Measurements from ENCODE around the gene CKAP5. TPM values are rescaled to one million over a fixed set of nuclear protein-coding genes. Genes with fewer than 3 reads are reported as not detected.

CKAP5 gene
- total and polyA plus RNA-seq, 4 experiments from 2014 or later = 3.6 to 51.4 (median 35.8) TPM

- Histone ChIP-seq H3K36me3 (ENCODE audit: insufficient read depth, low read length) (peaks cover 9% of the 10 kb centered on the region), H3K4me3 (ENCODE audit: low read length in 2 of 2) (no peak overlapping the region), H3K27ac (ENCODE audit: low read depth, low read length) (no peak overlapping the region), H3K9me3 (ENCODE audit: control insufficient read depth in 1 of 2, low read length in 2 of 2) (no peaks in the 10 kb centered on the region), H3K4me1 (ENCODE audit: insufficient read depth, low read length) (no peaks in the 10 kb centered on the region), H3K27me3 (ENCODE audit: insufficient read depth, low read length) (no peaks in the 10 kb centered on the region)
- peaks cover 0 to 1% of the 10 kb centered on the region in 2 donors for H3K27me3 Mint-ChIP-seq
- H3K4me3 Mint-ChIP-seq = no peak overlapping the region
- H3K36me3 Mint-ChIP-seq = peaks cover 22 to 27% of the 10 kb centered on the region in 2 donors
- H3K9me3 Mint-ChIP-seq = no peaks in the 10 kb centered on the region
- H3K4me1 Mint-ChIP-seq = no peaks in the 10 kb centered on the region
- ChIA-PET POLR2A (ENCODE audit: partially characterized antibody) (no interaction called here), CTCF (ENCODE audit: partially characterized antibody) (no interaction called here)
- H3K27ac Mint-ChIP-seq = peak overlapping the region in 2 of 7 donors; percentile 5 to 12
- intact Hi-C loops (cut with micrococcal nuclease) = no loop called here
- DNase-seq = no peak
Measured at GRCh38 chr11:46738887-46739286, 107.2 kb downstream of the CKAP5 start.

DNA sequence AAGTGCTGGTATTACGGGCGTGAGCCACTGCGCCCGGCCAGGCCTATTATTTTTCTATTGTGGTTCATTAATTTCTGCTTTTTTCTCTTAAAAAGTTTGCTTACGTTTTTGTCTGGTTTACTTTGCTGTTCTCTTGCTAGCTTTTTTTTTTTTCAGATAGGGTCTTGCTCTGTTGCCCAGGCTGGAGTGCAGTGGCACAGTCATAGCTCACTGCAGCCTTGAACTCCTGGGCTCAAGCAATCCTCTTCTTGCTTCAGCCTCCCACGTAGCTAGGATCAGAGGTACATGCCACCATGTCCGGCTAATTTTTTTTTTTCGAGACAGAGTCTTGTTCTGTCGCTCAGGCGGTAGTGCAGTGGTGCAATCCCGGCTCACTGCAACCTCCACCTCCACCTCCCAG is 108.4 kb downstream of the CKAP5 start:
- Histone ChIP-seq H3K27me3 (ENCODE audit: insufficient read depth, low read length) (no peaks in the 10 kb centered on the region), H3K36me3 (ENCODE audit: insufficient read depth, low read length) (no peaks in the 10 kb centered on the region), H3K4me1 (ENCODE audit: insufficient read depth, low read length) (no peaks in the 10 kb centered on the region), H3K27ac (ENCODE audit: low read depth, low read length) (no peak overlapping the region), H3K4me3 (ENCODE audit: low read length in 2 of 2) (no peak overlapping the region), H3K9me3 (ENCODE audit: control insufficient read depth in 1 of 2, low read length in 2 of 2) (no peaks in the 10 kb centered on the region)
- POLR2A ChIA-PET (ENCODE audit: partially characterized antibody) = no interaction called here
- Mint-ChIP-seq H3K27me3 (peaks cover 0 to 1% of the 10 kb centered on the region in 2 donors), H3K27ac (no peak overlapping the region), H3K36me3 (peaks cover 12 to 15% of the 10 kb centered on the region in 2 donors), H3K4me3 (no peak overlapping the region), H3K4me1 (no peaks in the 10 kb centered on the region), H3K9me3 (no peaks in the 10 kb centered on the region)
- intact Hi-C loops (cut with micrococcal nuclease) = no loop called here
- CTCF ChIA-PET (ENCODE audit: partially characterized antibody) = no interaction called here
- DNase-seq = no peak

DNA sequence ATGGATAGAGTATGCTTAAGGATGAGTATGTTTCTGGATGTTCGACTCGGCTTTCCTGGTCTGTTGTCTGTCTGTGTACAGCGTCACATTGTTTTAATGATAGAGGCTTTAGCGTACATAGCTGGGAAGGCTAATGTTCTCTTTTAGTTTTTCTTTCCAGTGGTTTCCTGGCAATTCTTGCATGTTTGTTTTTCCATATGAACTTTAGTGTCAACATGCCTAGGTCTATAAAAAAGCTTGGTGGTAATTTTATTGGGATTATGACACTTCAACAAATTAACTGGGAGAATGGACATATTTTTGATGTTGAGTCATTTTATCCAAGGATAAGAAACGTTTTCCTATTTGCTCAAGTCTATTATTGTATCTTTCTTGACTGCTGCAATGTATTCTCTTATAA is 109.5 kb downstream of the CKAP5 start:
- Histone ChIP-seq H3K27ac (ENCODE audit: low read depth, low read length) (no peak overlapping the region), H3K9me3 (ENCODE audit: control insufficient read depth in 1 of 2, low read length in 2 of 2) (no peaks in the 10 kb centered on the region), H3K27me3 (ENCODE audit: insufficient read depth, low read length) (no peaks in the 10 kb centered on the region), H3K36me3 (ENCODE audit: insufficient read depth, low read length) (no peaks in the 10 kb centered on the region), H3K4me1 (ENCODE audit: insufficient read depth, low read length) (no peaks in the 10 kb centered on the region), H3K4me3 (ENCODE audit: low read length in 2 of 2) (no peak overlapping the region)
- DNase-seq = no peak
- H3K4me1 Mint-ChIP-seq = no peaks in the 10 kb centered on the region
- peaks cover 1 to 4% of the 10 kb centered on the region in 2 donors for H3K36me3 Mint-ChIP-seq
- no peak overlapping the region for H3K27ac Mint-ChIP-seq
- ChIA-PET CTCF (ENCODE audit: partially characterized antibody) (no interaction called here), POLR2A (ENCODE audit: partially characterized antibody) (no interaction called here)
- H3K27me3 Mint-ChIP-seq = peaks cover 0 to 1% of the 10 kb centered on the region in 2 donors
- H3K4me3 Mint-ChIP-seq = no peak overlapping the region
- intact Hi-C loops (cut with micrococcal nuclease) = no loop called here
- H3K9me3 Mint-ChIP-seq = no peaks in the 10 kb centered on the region

GRCh38 chr11:46736146-46736545 is 109.9 kb downstream of the CKAP5 start:
- H3K27ac Mint-ChIP-seq = no peak overlapping the region
- DNase-seq = no peak
- no peak overlapping the region for H3K27ac ChIP-seq (ENCODE audit: low read depth, low read length)
- H3K9me3 Mint-ChIP-seq = no peaks in the 10 kb centered on the region
- ChIA-PET POLR2A (ENCODE audit: partially characterized antibody) (no interaction called here), CTCF (ENCODE audit: partially characterized antibody) (no interaction called here)
- H3K27me3 Mint-ChIP-seq = peaks cover 0 to 1% of the 10 kb centered on the region in 2 donors
- no peaks in the 10 kb centered on the region for H3K4me1 ChIP-seq (ENCODE audit: insufficient read depth, low read length)
- H3K27me3 ChIP-seq (ENCODE audit: insufficient read depth, low read length) = no peaks in the 10 kb centered on the region
- H3K4me1 Mint-ChIP-seq = no peaks in the 10 kb centered on the region
- no peaks in the 10 kb centered on the region for H3K36me3 ChIP-seq (ENCODE audit: insufficient read depth, low read length)
- peaks cover 0 to 2% of the 10 kb centered on the region in 2 donors for H3K36me3 Mint-ChIP-seq
- no peaks in the 10 kb centered on the region for H3K9me3 ChIP-seq (ENCODE audit: control insufficient read depth in 1 of 2, low read length in 2 of 2)
- no peak overlapping the region for H3K4me3 Mint-ChIP-seq
- H3K4me3 ChIP-seq (ENCODE audit: low read length in 2 of 2) = no peak overlapping the region
- intact Hi-C loops (cut with micrococcal nuclease) = no loop called here

GRCh38 chr11:46733234-46733633 is 112.8 kb downstream of the CKAP5 start:
- Histone ChIP-seq H3K27me3 (ENCODE audit: insufficient read depth, low read length) (no peaks in the 10 kb centered on the region), H3K27ac (ENCODE audit: low read depth, low read length) (no peak overlapping the region), H3K4me1 (ENCODE audit: insufficient read depth, low read length) (no peaks in the 10 kb centered on the region), H3K9me3 (ENCODE audit: control insufficient read depth in 1 of 2, low read length in 2 of 2) (no peaks in the 10 kb centered on the region), H3K4me3 (ENCODE audit: low read length in 2 of 2) (no peak overlapping the region), H3K36me3 (ENCODE audit: insufficient read depth, low read length) (no peaks in the 10 kb centered on the region)
- H3K9me3 Mint-ChIP-seq = no peaks in the 10 kb centered on the region
- intact Hi-C loops (cut with micrococcal nuclease) = no loop called here
- DNase-seq = no peak
- no peak overlapping the region for H3K27ac Mint-ChIP-seq
- peak overlapping the region in 1 of 8 donors; percentile 26 for H3K4me3 Mint-ChIP-seq
- no peaks in the 10 kb centered on the region for H3K4me1 Mint-ChIP-seq
- H3K27me3 Mint-ChIP-seq = peaks cover 0 to 1% of the 10 kb centered on the region in 2 donors
- H3K36me3 Mint-ChIP-seq = no peaks in the 10 kb centered on the region
- POLR2A ChIA-PET (ENCODE audit: partially characterized antibody) = no interaction called here
- CTCF ChIA-PET (ENCODE audit: partially characterized antibody) = no interaction called here

- H3K27me3 Mint-ChIP-seq = peaks cover 0 to under 1% of the 10 kb centered on the region in 2 donors
- Histone ChIP-seq H3K4me1 (ENCODE audit: insufficient read depth, low read length) (no peaks in the 10 kb centered on the region), H3K9me3 (ENCODE audit: control insufficient read depth in 1 of 2, low read length in 2 of 2) (no peaks in the 10 kb centered on the region), H3K27ac (ENCODE audit: low read depth, low read length) (no peak overlapping the region), H3K36me3 (ENCODE audit: insufficient read depth, low read length) (no peaks in the 10 kb centered on the region), H3K4me3 (ENCODE audit: low read length in 2 of 2) (no peak overlapping the region), H3K27me3 (ENCODE audit: insufficient read depth, low read length) (no peaks in the 10 kb centered on the region)
- POLR2A ChIA-PET (ENCODE audit: partially characterized antibody) = no interaction called here
- H3K4me3 Mint-ChIP-seq = no peak overlapping the region
- H3K36me3 Mint-ChIP-seq = no peaks in the 10 kb centered on the region
- intact Hi-C loops (cut with micrococcal nuclease) = no loop called here
- H3K9me3 Mint-ChIP-seq = no peaks in the 10 kb centered on the region
- CTCF ChIA-PET (ENCODE audit: partially characterized antibody) = no interaction called here
- no peaks in the 10 kb centered on the region for H3K4me1 Mint-ChIP-seq
- no peak for DNase-seq
- no peak overlapping the region for H3K27ac Mint-ChIP-seq
Measured at GRCh38 chr11:46731545-46731944, 114.5 kb downstream of the CKAP5 start.

GRCh38 chr11:46729110-46730027 is 116.7 kb downstream of the CKAP5 start:
- no peaks in the 10 kb centered on the region for H3K4me1 ChIP-seq (ENCODE audit: insufficient read depth, low read length)
- H3K27ac ChIP-seq (ENCODE audit: low read depth, low read length) = no peak overlapping the region
- CTCF ChIA-PET (ENCODE audit: partially characterized antibody) = interaction anchor here (0.6 kb wide), 1 partner anchor 44 kb away, joined by 3 read pairs; no protein-coding TSS in a partner anchor
- H3K27me3 ChIP-seq (ENCODE audit: insufficient read depth, low read length) = no peaks in the 10 kb centered on the region
- no peak for DNase-seq
- POLR2A ChIA-PET (ENCODE audit: partially characterized antibody) = interaction anchor here (1.0 kb wide), 1 partner anchor 14 kb away, joined by 3 read pairs; no protein-coding TSS in a partner anchor
- no peaks in the 10 kb centered on the region for H3K9me3 Mint-ChIP-seq
- no peak overlapping the region for H3K4me3 ChIP-seq (ENCODE audit: low read length in 2 of 2)
- H3K27me3 Mint-ChIP-seq = no peaks in the 10 kb centered on the region
- H3K4me1 Mint-ChIP-seq = no peaks in the 10 kb centered on the region
- no peaks in the 10 kb centered on the region for H3K9me3 ChIP-seq (ENCODE audit: control insufficient read depth in 1 of 2, low read length in 2 of 2)
- H3K4me3 Mint-ChIP-seq = no peak overlapping the region
- intact Hi-C loops (cut with micrococcal nuclease) = no loop called here
- H3K36me3 Mint-ChIP-seq = no peaks in the 10 kb centered on the region
- H3K36me3 ChIP-seq (ENCODE audit: insufficient read depth, low read length) = no peaks in the 10 kb centered on the region
- no peak overlapping the region for H3K27ac Mint-ChIP-seq
